ENCODE measurements around the gene MTUS2.

MTUS2 gene

DNA sequence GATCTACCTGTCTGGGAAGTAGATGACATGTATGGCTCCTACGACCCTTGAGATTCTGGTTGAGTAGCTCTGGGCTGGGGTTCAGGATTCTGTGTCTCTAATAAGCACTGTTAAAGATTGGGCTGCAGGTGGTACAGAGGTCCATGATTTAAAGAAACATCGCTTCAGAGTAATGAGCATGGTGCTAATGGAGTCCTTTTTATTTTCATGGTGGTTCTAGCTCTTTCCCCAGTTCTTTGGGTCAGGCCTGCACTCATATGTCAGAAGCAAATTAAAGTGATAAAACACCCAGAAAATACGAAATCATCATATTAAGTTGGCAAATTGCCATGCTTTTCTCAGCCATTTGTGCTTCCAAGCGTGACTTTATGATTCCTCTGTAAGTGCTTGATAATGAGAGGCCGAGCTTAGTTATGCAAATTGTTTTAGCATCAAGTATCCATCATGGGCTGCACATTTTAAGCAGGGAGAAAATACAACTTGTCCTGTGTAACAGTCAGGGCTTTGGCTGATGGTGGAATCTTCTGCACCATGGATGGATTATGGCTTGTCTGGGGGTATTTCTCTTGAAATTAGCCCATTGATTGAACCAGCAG, 45.1 kb downstream of the MTUS2 start:
- Histone ChIP-seq H3K27me3 (ENCODE audit: insufficient read depth, low read length, poor library complexity) (no peaks in the 10 kb centered on the region), H2AFZ (ENCODE audit: low read depth, low read length) (no peak overlapping the region), H3K4me2 (ENCODE audit: insufficient read depth, low read length) (no peak overlapping the region), H3K9ac (ENCODE audit: low read depth, low read length) (no peak overlapping the region), H3K27ac (ENCODE audit: low read length) (no peak overlapping the region), H3K9me3 (ENCODE audit: insufficient read depth, low read length, severe bottlenecking) (no peaks in the 10 kb centered on the region), H3K4me3 (ENCODE audit: low read depth in 1 of 2, low read length in 2 of 2) (no peak overlapping the region), H4K20me1 (ENCODE audit: insufficient read depth, low read length) (no peaks in the 10 kb centered on the region), H3K36me3 (ENCODE audit: insufficient read depth, low read length) (no peaks in the 10 kb centered on the region), H3K4me1 (ENCODE audit: insufficient read depth, low read length) (no peaks in the 10 kb centered on the region), H3K79me2 (ENCODE audit: insufficient read depth, low read length) (no peaks in the 10 kb centered on the region)
- ATAC-seq (ENCODE audit: insufficient read depth, low read depth) (no peak), DNase-seq (no peak)
- TF ChIP-seq, protein P1, sequence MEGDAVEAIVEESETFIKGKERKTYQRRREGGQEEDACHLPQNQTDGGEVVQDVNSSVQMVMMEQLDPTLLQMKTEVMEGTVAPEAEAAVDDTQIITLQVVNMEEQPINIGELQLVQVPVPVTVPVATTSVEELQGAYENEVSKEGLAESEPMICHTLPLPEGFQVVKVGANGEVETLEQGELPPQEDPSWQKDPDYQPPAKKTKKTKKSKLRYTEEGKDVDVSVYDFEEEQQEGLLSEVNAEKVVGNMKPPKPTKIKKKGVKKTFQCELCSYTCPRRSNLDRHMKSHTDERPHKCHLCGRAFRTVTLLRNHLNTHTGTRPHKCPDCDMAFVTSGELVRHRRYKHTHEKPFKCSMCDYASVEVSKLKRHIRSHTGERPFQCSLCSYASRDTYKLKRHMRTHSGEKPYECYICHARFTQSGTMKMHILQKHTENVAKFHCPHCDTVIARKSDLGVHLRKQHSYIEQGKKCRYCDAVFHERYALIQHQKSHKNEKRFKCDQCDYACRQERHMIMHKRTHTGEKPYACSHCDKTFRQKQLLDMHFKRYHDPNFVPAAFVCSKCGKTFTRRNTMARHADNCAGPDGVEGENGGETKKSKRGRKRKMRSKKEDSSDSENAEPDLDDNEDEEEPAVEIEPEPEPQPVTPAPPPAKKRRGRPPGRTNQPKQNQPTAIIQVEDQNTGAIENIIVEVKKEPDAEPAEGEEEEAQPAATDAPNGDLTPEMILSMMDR (IDR thresholded peaks at IDR 0.05; ENCODE audit: borderline replicate concordance, extremely low read depth, low read length, poor library complexity, severe bottlenecking) = no peak
- no peak for TF ChIP-seq EZH2 (IDR thresholded peaks at IDR 0.05; ENCODE audit: borderline replicate concordance, low read depth, low read length, severe bottlenecking)

DNA sequence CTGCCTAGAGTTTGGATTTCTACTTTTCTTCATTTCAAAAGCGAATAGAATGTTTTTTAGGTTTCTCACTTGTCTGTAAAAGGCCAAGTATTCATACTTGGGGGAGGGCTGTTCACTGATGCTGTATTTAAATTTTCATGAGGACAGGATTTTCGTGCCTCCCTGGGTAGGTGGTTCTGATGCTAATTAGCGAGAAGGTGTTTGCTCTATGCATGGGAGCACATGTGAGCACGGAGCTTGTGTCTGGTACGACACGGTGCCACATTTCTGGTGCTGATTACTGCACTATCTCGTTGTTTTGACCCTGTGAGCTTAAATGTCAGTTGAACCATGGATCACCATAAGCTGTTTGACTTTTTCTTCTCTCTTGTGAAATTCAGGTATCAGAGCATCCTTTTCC, 45.8 kb downstream of the MTUS2 start:
- H4K20me1 ChIP-seq (ENCODE audit: insufficient read depth, low read length) = no peaks in the 10 kb centered on the region
- no peak for ATAC-seq (ENCODE audit: insufficient read depth, low read depth)
- no peak overlapping the region for H3K4me2 ChIP-seq (ENCODE audit: insufficient read depth, low read length)
- H3K4me3 ChIP-seq (ENCODE audit: low read depth in 1 of 2, low read length in 2 of 2) = no peak overlapping the region
- no peak overlapping the region for H3K9ac ChIP-seq (ENCODE audit: low read depth, low read length)
- H3K79me2 ChIP-seq (ENCODE audit: insufficient read depth, low read length) = no peaks in the 10 kb centered on the region
- H3K9me3 ChIP-seq (ENCODE audit: insufficient read depth, low read length, severe bottlenecking) = no peaks in the 10 kb centered on the region
- TF ChIP-seq, protein P1 (IDR thresholded peaks at IDR 0.05; ENCODE audit: borderline replicate concordance, extremely low read depth, low read length, poor library complexity, severe bottlenecking) = no peak
- no peak for TF ChIP-seq EZH2 (IDR thresholded peaks at IDR 0.05; ENCODE audit: borderline replicate concordance, low read depth, low read length, severe bottlenecking)
- no peak overlapping the region for H3K27ac ChIP-seq (ENCODE audit: low read length)
- H3K27me3 ChIP-seq (ENCODE audit: insufficient read depth, low read length, poor library complexity) = no peaks in the 10 kb centered on the region
- no peaks in the 10 kb centered on the region for H3K36me3 ChIP-seq (ENCODE audit: insufficient read depth, low read length)
- no peaks in the 10 kb centered on the region for H3K4me1 ChIP-seq (ENCODE audit: insufficient read depth, low read length)
- no peak overlapping the region for H2AFZ ChIP-seq (ENCODE audit: low read depth, low read length)
- DNase-seq = no peak

DNA sequence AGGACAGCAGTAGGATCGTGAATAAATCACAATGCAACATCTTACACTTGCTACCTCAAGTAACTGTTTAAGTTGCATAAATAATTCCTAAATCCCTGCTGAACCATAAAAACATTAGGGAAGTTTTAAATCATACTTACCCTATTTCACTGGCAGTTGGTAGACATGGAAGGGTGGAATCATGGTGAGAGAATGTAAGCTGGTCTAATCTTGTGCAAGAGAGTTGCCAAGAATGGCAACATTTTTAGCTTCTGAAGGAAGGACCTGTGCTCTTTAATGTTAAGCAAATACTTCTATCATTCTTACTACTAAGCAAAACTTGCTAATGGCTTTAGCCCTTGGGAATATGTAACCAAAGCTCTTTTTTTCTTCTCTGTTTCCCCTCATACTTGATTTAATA, 46.8 kb downstream of the MTUS2 start:
- Histone ChIP-seq H4K20me1 (ENCODE audit: insufficient read depth, low read length) (no peaks in the 10 kb centered on the region), H3K4me3 (ENCODE audit: low read depth in 1 of 2, low read length in 2 of 2) (no peak overlapping the region), H3K4me2 (ENCODE audit: insufficient read depth, low read length) (no peak overlapping the region), H3K27ac (ENCODE audit: low read length) (no peak overlapping the region), H3K9ac (ENCODE audit: low read depth, low read length) (no peak overlapping the region), H3K79me2 (ENCODE audit: insufficient read depth, low read length) (no peaks in the 10 kb centered on the region), H3K27me3 (ENCODE audit: insufficient read depth, low read length, poor library complexity) (no peaks in the 10 kb centered on the region), H3K4me1 (ENCODE audit: insufficient read depth, low read length) (no peaks in the 10 kb centered on the region), H3K36me3 (ENCODE audit: insufficient read depth, low read length) (no peaks in the 10 kb centered on the region), H3K9me3 (ENCODE audit: insufficient read depth, low read length, severe bottlenecking) (peaks cover 4% of the 10 kb centered on the region), H2AFZ (ENCODE audit: low read depth, low read length) (no peak overlapping the region)
- ATAC-seq (ENCODE audit: insufficient read depth, low read depth) (no peak), DNase-seq (no peak)
- TF ChIP-seq, protein P1 (IDR thresholded peaks at IDR 0.05; ENCODE audit: borderline replicate concordance, extremely low read depth, low read length, poor library complexity, severe bottlenecking) = no peak
- no peak for TF ChIP-seq EZH2 (IDR thresholded peaks at IDR 0.05; ENCODE audit: borderline replicate concordance, low read depth, low read length, severe bottlenecking)

All from DND-41 (cell line).